Activated CD4-positive, alpha-beta memory T cell treated with anti-CD3 and anti-CD28 coated beads, Interleukin-2, amount 10 ng/mL, durations not matched to agents 7 days and 5 days (primary cell): ENCODE results near the gene POM121. TPM values are rescaled to one million over a fixed set of nuclear protein-coding genes. Genes with fewer than 3 reads are reported as not detected.
"Not testable (repeated sequence)": the region's sequence is repeated elsewhere in the genome, so short reads cannot be mapped to it uniquely, and the experiment has no call there.

ENCODE experiments used
- CTCF ChIA-PET: fragments of 350-600 bp; sonication (Branson Sonifier 250); formaldehyde crosslinking; loops from one replicate; lab custom pipeline; 2021; ENCODE audit warnings: antibody characterized with exemption, inconsistent platforms; lab: Charles Lee
- POLR2A ChIA-PET: fragments of 350-600 bp; sonication (Branson Sonifier 250); formaldehyde crosslinking; loops from one replicate; lab custom pipeline; 2021; ENCODE audit warnings: antibody characterized with exemption; lab: Charles Lee
- DNase-seq: peaks from one replicate; pipeline ENCODE4 v3.0.0-alpha.2; 2020
- H3K27ac Mint-ChIP-seq: one replicate; pipeline ENCODE4 v1.8.0; 2021; ENCODE audit warnings: mild to moderate bottlenecking, mixed read lengths
- H3K27me3 Mint-ChIP-seq: one replicate; pipeline ENCODE4 v1.8.0; 2021; ENCODE audit warnings: mixed read lengths
- H3K36me3 Mint-ChIP-seq: one replicate; pipeline ENCODE4 v1.8.0; 2021; ENCODE audit warnings: low read depth, mixed read lengths
- H3K4me1 Mint-ChIP-seq: one replicate; pipeline ENCODE4 v1.8.0; 2021; ENCODE audit warnings: mixed read lengths
- H3K4me3 Mint-ChIP-seq: one replicate; pipeline ENCODE4 v1.8.0; 2021; ENCODE audit warnings: mild to moderate bottlenecking, mixed read lengths
- H3K9me3 Mint-ChIP-seq: one replicate; pipeline ENCODE4 v1.8.0; 2021; ENCODE audit warnings: mixed read lengths
- total RNA-seq, 2 experiments: library from RNA; stranded (reverse); gene quantifications; one replicate each; pipeline ENCODE4 v1.2.3, GENCODE V29; 2021

Gene POM121
- total RNA-seq, 2 experiments from 2014 or later = 55.3 to 55.5 TPM

- DNase-seq, H3K4me1 Mint-ChIP-seq, H3K27ac Mint-ChIP-seq, H3K4me3 Mint-ChIP-seq, CTCF ChIA-PET, H3K27me3 Mint-ChIP-seq, H3K36me3 Mint-ChIP-seq, POLR2A ChIA-PET, H3K9me3 Mint-ChIP-seq: not testable (repeated sequence)
Measured at GRCh38 chr7:72982084-72982483, 57.2 kb downstream of the POM121 start.

- POLR2A ChIA-PET, H3K9me3 Mint-ChIP-seq: not testable (repeated sequence)
Measured at GRCh38 chr7:72990146-72990913, 65.4 kb downstream of the POM121 start.

GRCh38 chr7:72995484-72995883 is 70.6 kb downstream of the POM121 start:
- H3K36me3 Mint-ChIP-seq, DNase-seq, H3K27ac Mint-ChIP-seq, H3K9me3 Mint-ChIP-seq, H3K4me3 Mint-ChIP-seq, H3K4me1 Mint-ChIP-seq, CTCF ChIA-PET, H3K27me3 Mint-ChIP-seq, POLR2A ChIA-PET: not testable (repeated sequence)

More at GRCh38 chr7:72990146-72990913, 65.4 kb downstream of the POM121 start:
- DNase-seq, H3K27me3 Mint-ChIP-seq, CTCF ChIA-PET, H3K4me3 Mint-ChIP-seq, H3K36me3 Mint-ChIP-seq, H3K4me1 Mint-ChIP-seq, H3K27ac Mint-ChIP-seq: not testable (repeated sequence)

DNA sequence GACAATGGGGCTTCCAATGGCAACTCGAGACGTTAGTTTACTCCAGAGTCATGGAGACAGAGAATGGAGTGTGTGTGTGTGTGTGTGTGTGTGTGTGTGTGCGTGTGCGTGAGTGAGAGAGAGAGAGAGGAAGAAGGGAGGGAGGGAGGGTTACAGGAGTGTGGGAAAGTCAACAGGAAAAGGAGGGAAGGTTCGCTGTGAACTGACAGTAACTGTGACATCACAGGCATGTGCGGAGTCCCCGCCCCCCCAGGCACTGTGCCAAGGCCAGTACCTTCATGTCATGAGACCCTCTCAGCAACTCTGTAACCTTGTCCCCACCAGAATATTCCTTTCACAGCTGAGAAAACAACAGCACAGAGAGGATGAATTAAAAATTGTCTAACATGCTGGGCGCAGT is 72.6 kb downstream of the POM121 start:
- H3K36me3 Mint-ChIP-seq, H3K9me3 Mint-ChIP-seq, POLR2A ChIA-PET, H3K4me1 Mint-ChIP-seq, CTCF ChIA-PET, DNase-seq, H3K27ac Mint-ChIP-seq, H3K4me3 Mint-ChIP-seq, H3K27me3 Mint-ChIP-seq: not testable (repeated sequence)

DNA sequence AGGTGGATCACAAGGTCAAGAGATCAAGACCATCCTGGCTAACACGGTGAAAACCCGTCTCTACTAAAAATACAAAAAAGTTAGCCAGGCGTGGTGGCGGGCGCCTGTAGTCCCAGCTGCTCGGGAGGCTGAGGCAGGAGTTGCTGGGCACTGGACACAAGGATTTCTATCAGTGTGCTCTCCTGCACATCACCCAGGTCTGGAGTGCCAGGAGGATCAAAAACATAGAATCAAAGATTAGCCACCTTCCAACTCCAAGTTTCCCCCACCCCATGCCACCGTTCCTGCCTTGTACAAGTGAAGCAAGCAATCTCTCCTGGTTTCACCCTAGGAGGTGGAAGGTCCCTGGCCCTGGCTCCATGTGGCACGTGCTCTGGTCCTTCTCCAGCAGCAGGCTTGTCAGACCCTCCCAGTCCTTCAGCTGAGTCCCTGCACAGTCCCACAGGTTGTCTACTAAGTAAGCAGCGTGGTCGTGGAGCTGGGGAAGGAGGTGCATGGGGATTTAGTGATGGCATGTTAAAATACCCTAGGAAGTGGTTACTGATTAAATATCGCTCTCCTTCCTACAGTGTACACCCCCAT is 73.1 kb downstream of the POM121 start:
- H3K27me3 Mint-ChIP-seq, H3K4me3 Mint-ChIP-seq, DNase-seq, H3K36me3 Mint-ChIP-seq, H3K9me3 Mint-ChIP-seq, H3K4me1 Mint-ChIP-seq, POLR2A ChIA-PET, H3K27ac Mint-ChIP-seq, CTCF ChIA-PET: not testable (repeated sequence)

Other genes with a start within 250 kb of the POM121 start
- gene TYW1B, start 96.9 kb upstream of the POM121 start, total RNA-seq = 1 to 10 TPM; 3.4 to 3.5 TPM
- gene TRIM74, start 44.4 kb downstream of the POM121 start, total RNA-seq = 1 to 10 TPM; 1.9 to 2.5 TPM
- not detected for gene SPDYE8, start 104.7 kb downstream of the POM121 start, total RNA-seq
- gene SPDYE11, start 132.8 kb downstream of the POM121 start, total RNA-seq = not detected
- gene SPDYE9, start 160.9 kb downstream of the POM121 start, total RNA-seq = not detected